GM12878 (cell line): Measurements from ENCODE around the gene SIN3A. TPM values are rescaled to one million over a fixed set of nuclear protein-coding genes. Genes with fewer than 3 reads are reported as not detected.
A peak's percentile ranks its signal among the peaks of the same experiment; 100 is the strongest.

Experiments
- ATAC-seq: fragments of 200-7000 bp; cut with Tn5 transposase; 3 replicates; pipeline ENCODE4 v1.9.1; 2020; ENCODE audit warnings: mild to moderate bottlenecking, moderate library complexity
- BruUV-seq: library from RNA; stranded (reverse); fragments of 400-500 nt; replicated peaks from 2 replicates; lab custom pipeline; 2021; lab: Mats Ljungman, UMichigan
- CTCF ChIA-PET: fragments of 300-600 bp; sonication (Branson Sonifier 250); formaldehyde crosslinking; extraction: SDS; loops from one replicate; lab custom pipeline; 2021; ENCODE audit warnings: inconsistent platforms; lab: Yijun Ruan, JAX
- POLR2A ChIA-PET: fragments of 350-600 bp; formaldehyde crosslinking; extraction: SDS; loops from one replicate; lab custom pipeline; 2021; ENCODE audit warnings: inconsistent platforms; lab: Charles Lee
- RAD21 ChIA-PET: fragments of 300-600 bp; sonication (Branson Sonifier 250); formaldehyde crosslinking; loops from one replicate; lab custom pipeline; 2023; ENCODE audit warnings: antibody characterized with exemption; ENCODE audit not compliant: unreplicated experiment; lab: Charles Lee
- SMC1A ChIA-PET: fragments of 300-600 bp; sonication (Branson Sonifier 250); formaldehyde crosslinking; loops from one replicate; lab custom pipeline; 2023; ENCODE audit not compliant: unreplicated experiment, uncharacterized antibody; lab: Charles Lee
- DNase-seq: peaks from one replicate; pipeline ENCODE4 v3.0.0-alpha.2; 2011; ENCODE audit warnings: low read depth, low spot score
- FAIRE-seq: peaks from 3 replicates; lab custom pipeline; 2011; peaks lifted over from hg19 to GRCh38; lab: Jason Lieb, UNC
- H2AFZ ChIP-seq: 2 replicates; pipeline ENCODE4 v1.6.0; 2011; ENCODE audit warnings: low read depth, low read length, control low read depth; ENCODE audit not compliant: control insufficient read depth
- H3K27ac ChIP-seq: 2 replicates; pipeline ENCODE4 v1.5.1; 2011; ENCODE audit warnings: control low read depth; ENCODE audit not compliant: control insufficient read depth, insufficient read depth
- H3K27me3 ChIP-seq, 2 experiments: replicated peaks in 1 of 2; 2 replicates each; pipeline versions ENCODE4 v1.6.0 to v1.6.1; 2011; ENCODE audit warnings: low read length in 1 of 2; ENCODE audit not compliant: control insufficient read depth in 2 of 2, insufficient read depth in 2 of 2
- H3K36me3 ChIP-seq, 2 experiments: 2 replicates each; pipeline ENCODE4 v1.5.1; 2011; ENCODE audit warnings: low read length in 1 of 2; ENCODE audit not compliant: control insufficient read depth in 2 of 2, insufficient read depth in 2 of 2
- H3K4me1 ChIP-seq: 2 replicates; pipeline ENCODE4 v1.6.1; 2011; ENCODE audit warnings: mild to moderate bottlenecking, low read length, moderate library complexity, mixed read lengths; ENCODE audit not compliant: control insufficient read depth, insufficient read depth
- H3K4me2 ChIP-seq: 2 replicates; pipeline ENCODE4 v1.6.0; 2011; ENCODE audit warnings: control low read depth; ENCODE audit not compliant: control insufficient read depth, insufficient read depth
- H3K4me3 ChIP-seq: fragments of 200-600 bp; sonication (generic); 2 replicates; pipeline ENCODE4 v1.5.1; 2016
- H3K79me2 ChIP-seq: 2 replicates; pipeline ENCODE4 v1.6.0; 2011; ENCODE audit warnings: low read length; ENCODE audit not compliant: control insufficient read depth, insufficient read depth
- H3K9ac ChIP-seq: 2 replicates; pipeline ENCODE4 v1.8.0; 2011; ENCODE audit warnings: low read length, control low read depth, mixed read lengths; ENCODE audit not compliant: control insufficient read depth, insufficient read depth
- H3K9me3 ChIP-seq: replicated peaks from 3 replicates; pipeline ENCODE4 v1.5.1; 2011; ENCODE audit warnings: mild to moderate bottlenecking, low read length; ENCODE audit not compliant: control insufficient read depth, insufficient read depth
- H4K20me1 ChIP-seq: 2 replicates; pipeline ENCODE4 v1.6.0; 2011; ENCODE audit not compliant: control insufficient read depth, insufficient read depth
- CHD4 ChIP-seq: fragments of 200-600 bp; sonication (generic); IDR thresholded peaks from 2 replicates; pipeline ENCODE4 v1.6.1; 2016; ENCODE audit warnings: mild to moderate bottlenecking
- FOS ChIP-seq: IDR thresholded peaks from 3 replicates; pipeline ENCODE4 v1.6.1; 2011; ENCODE audit warnings: borderline replicate concordance; ENCODE audit not compliant: insufficient read length; ENCODE audit errors: extremely low read depth
- TCF7 ChIP-seq: IDR thresholded peaks from 2 replicates; pipeline ENCODE4 v1.6.1; 2014; ENCODE audit warnings: antibody characterized with exemption, borderline replicate concordance
- ZBTB4 ChIP-seq: fragments of 450-650 bp; formaldehyde crosslinking; IDR thresholded peaks from 2 replicates; pipeline ENCODE4 v1.4.0; 2022; ENCODE audit warnings: mild to moderate bottlenecking, moderate library complexity
- ZNF217 ChIP-seq: fragments of 450-650 bp; IDR thresholded peaks from 2 replicates; pipeline ENCODE4 v1.6.1; 2017; ENCODE audit warnings: antibody characterized with exemption, mild to moderate bottlenecking
- ZSCAN29 ChIP-seq: fragments of 450-650 bp; IDR thresholded peaks from 2 replicates; pipeline ENCODE4 v1.6.1; 2017; ENCODE audit warnings: mild to moderate bottlenecking, moderate library complexity
- WGBS: methylation state at CpG from one replicate; pipeline ENCODE4 v1.1.6; 2016; ENCODE audit warnings: low lambda C conversion rate; ENCODE audit not compliant: insufficient replicate concordance, insufficient coverage; ENCODE audit errors: missing lambda C conversion rate; 5-methylcytosine and 5-hydroxymethylcytosine counted together
- in situ Hi-C: fragments of 300-500 bp; cut with MboI; formaldehyde crosslinking; loops from 9 replicates; pipeline ENCODE4 v1.14.3; 2018; ENCODE audit warnings: mixed read lengths
- intact Hi-C: fragments of 100-400 bp; cut with micrococcal nuclease; formaldehyde crosslinking; loops from one replicate; pipeline ENCODE4 v1.14.2; 2022; ENCODE audit not compliant: unreplicated experiment
- polyA plus RNA-seq, 11 experiments: library from polyadenylated mRNA; depleted of rRNA in 4 of 11; unstranded in 6 of 11; stranded (reverse) in 5 of 11; fragments of >200 nt; fragmentation: Nextera tagmentation in 4 of 11; fragmentation: Illumina TruSeq in 1 of 11; extraction: Ambion mirVana in 4 of 11; extraction: Trizol in 1 of 11; gene quantifications; 1 replicate in 1 of 11; 2 replicates in 10 of 11; pipeline versions ENCODE4 v1.2.1 to v1.2.3, GENCODE V29; 2011 to 2016; ENCODE audit warnings: inconsistent platforms in 2 of 11, missing spikeins in 2 of 11, low read depth in 1 of 11
- total RNA-seq, 4 experiments: library from RNA; depleted of rRNA in 3 of 4; stranded (reverse); fragments of >200 nt in 3 of 4; fragmentation: Illumina TruSeq in 1 of 4; extraction: Trizol in 1 of 4; gene quantifications; 2 replicates each; pipeline versions ENCODE4 v1.2.1 to v1.2.3, GENCODE V29; 2013 to 2021

SIN3A gene
- total and polyA plus RNA-seq, 10 of the 15 experiments (the other 5 are each of a cell fraction or from before 2014, with no cell fraction given) = 6.4 to 62.2 (median 29.2) TPM

GRCh38 chr15:75350601-75351361 lies 100.7 kb downstream of the SIN3A start:
- intact Hi-C loops = no loop called here
- DNase-seq (no peak), ATAC-seq (no peak), FAIRE-seq (no peak)
- H4K20me1 ChIP-seq = no peaks in the 10 kb centered on the region
- H3K4me3 ChIP-seq = no peak overlapping the region
- ChIA-PET CTCF (no interaction called here), RAD21 (no interaction called here)
- peaks cover 4 to 11% of the 10 kb centered on the region in 2 experiments for H3K27me3 ChIP-seq
- no peak overlapping the region for H2AFZ ChIP-seq
- no peak overlapping the region for H3K27ac ChIP-seq
- 72% methylated on average over 7 of the region's 7 CpGs for WGBS
- H3K36me3 ChIP-seq = no peaks in the 10 kb centered on the region
- no peaks in the 10 kb centered on the region for H3K79me2 ChIP-seq
- in situ Hi-C loops = no loop called here
- H3K4me2 ChIP-seq = no peak overlapping the region
- TSS peak; percentile 21 for BruUV-seq
- H3K9ac ChIP-seq = no peak overlapping the region
- H3K4me1 ChIP-seq = peaks cover 23% of the 10 kb centered on the region
- TF ChIP-seq CHD4 (no peak), FOS (no peak), ZNF217 (no peak), ZSCAN29 (no peak), TCF7 (no peak), ZBTB4 (CRISPR knock-in tag) (no peak)
- TF ChIP-seq, all 136 proteins: peak for 0
- ChIA-PET POLR2A (interaction anchor here (0.6 kb wide), 1 partner anchor 271 kb away, joined by 4 read pairs; no protein-coding TSS in a partner anchor), SMC1A (no interaction called here)
- peaks cover 15% of the 10 kb centered on the region; the same call in 2 of the 3 replicates for H3K9me3 ChIP-seq
